Measurements from ENCODE around the gene S100A8. TPM values are rescaled to one million over a fixed set of nuclear protein-coding genes. Genes with fewer than 3 reads are reported as not detected.

The S100A8 gene
- total and polyA plus RNA-seq, 2 donors (not counting 3 experiments of a cell fraction or from before 2014, with no cell fraction given) = not detected

DNA sequence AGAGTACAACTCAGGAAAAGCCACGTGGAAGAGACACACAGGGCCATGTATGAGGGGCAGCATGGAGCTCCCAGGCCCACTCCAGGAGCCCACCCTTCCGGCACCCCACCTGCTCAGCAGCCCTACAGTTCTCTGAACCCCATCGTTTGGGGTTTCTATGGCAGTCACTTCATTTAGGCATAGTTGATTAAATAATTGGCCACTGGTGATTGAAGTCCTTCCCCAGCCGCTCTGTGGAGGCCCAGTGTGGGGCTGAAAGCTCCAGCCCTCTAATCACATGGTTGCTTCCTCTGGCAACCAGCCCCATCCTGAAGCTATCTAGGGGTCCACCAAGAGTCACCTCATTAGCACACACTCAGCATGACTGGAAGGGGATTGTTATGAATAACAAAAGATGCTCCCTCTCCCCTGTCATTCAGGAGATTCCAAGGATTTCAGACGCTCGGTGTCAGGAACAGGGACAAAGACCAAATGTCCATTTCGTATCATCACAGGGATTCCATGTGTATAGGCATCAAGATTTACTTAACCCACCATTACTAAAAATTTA is 13.3 kb upstream of the S100A8 start:
- peaks cover 0 to 2% of the 10 kb centered on the region in 2 experiments for H3K27me3 ChIP-seq (ENCODE audit: control insufficient read depth in 2 of 2, insufficient read depth in 2 of 2, low read length in 2 of 2)
- TF ChIP-seq MYC (IDR thresholded peaks at IDR 0.05; ENCODE audit: low read depth, low read length) (no peak), EZH2 (IDR thresholded peaks at IDR 0.05; ENCODE audit: borderline replicate concordance, low read depth, low read length, severe bottlenecking) (no peak), JUN (IDR thresholded peaks at IDR 0.05; ENCODE audit: borderline replicate concordance, insufficient read depth, insufficient read length, low read depth) (no peak), POLR2A (IDR thresholded peaks at IDR 0.05; ENCODE audit: low read depth, low read length) (no peak), GATA2 (IDR thresholded peaks at IDR 0.05; ENCODE audit: insufficient read depth, insufficient read length, low read depth, low read length) (no peak), POLR2AphosphoS5 (IDR thresholded peaks at IDR 0.05; ENCODE audit: insufficient read depth, low read depth, low read length) (no peak), FOS (IDR thresholded peaks at IDR 0.05; ENCODE audit: borderline replicate concordance, insufficient read depth, low read length) (no peak)
- TF ChIP-seq, protein P1, sequence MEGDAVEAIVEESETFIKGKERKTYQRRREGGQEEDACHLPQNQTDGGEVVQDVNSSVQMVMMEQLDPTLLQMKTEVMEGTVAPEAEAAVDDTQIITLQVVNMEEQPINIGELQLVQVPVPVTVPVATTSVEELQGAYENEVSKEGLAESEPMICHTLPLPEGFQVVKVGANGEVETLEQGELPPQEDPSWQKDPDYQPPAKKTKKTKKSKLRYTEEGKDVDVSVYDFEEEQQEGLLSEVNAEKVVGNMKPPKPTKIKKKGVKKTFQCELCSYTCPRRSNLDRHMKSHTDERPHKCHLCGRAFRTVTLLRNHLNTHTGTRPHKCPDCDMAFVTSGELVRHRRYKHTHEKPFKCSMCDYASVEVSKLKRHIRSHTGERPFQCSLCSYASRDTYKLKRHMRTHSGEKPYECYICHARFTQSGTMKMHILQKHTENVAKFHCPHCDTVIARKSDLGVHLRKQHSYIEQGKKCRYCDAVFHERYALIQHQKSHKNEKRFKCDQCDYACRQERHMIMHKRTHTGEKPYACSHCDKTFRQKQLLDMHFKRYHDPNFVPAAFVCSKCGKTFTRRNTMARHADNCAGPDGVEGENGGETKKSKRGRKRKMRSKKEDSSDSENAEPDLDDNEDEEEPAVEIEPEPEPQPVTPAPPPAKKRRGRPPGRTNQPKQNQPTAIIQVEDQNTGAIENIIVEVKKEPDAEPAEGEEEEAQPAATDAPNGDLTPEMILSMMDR (IDR thresholded peaks at IDR 0.05; ENCODE audit: extremely low read depth in 1 of 2, insufficient read depth in 1 of 2, low read depth in 1 of 2, low read length in 2 of 2) = no peak
- TF ChIP-seq, protein P2, sequence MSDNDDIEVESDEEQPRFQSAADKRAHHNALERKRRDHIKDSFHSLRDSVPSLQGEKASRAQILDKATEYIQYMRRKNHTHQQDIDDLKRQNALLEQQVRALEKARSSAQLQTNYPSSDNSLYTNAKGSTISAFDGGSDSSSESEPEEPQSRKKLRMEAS (IDR thresholded peaks at IDR 0.05; ENCODE audit: insufficient read depth, insufficient read length) = no peak
- intact Hi-C loops (cut with micrococcal nuclease) = loop anchor here (2.0 kb wide), 1 partner anchor 51 kb away; no protein-coding TSS in a partner anchor
- H3K4me1 ChIP-seq (ENCODE audit: control insufficient read depth, extremely low read depth, insufficient read depth, low read length) = no peaks in the 10 kb centered on the region
- H4K20me1 ChIP-seq (replicated peaks; ENCODE audit: control insufficient read depth, extremely low read depth, insufficient read depth, low read length) = no peaks in the 10 kb centered on the region
- no TSS peak for BruUV-seq (replicated peaks)
- ChIA-PET CTCF (interaction anchor here (1.0 to 2.5 kb wide), 2 partner anchors 9 to 50 kb away, joined by 3 to 5 read pairs; no protein-coding TSS in a partner anchor), POLR2A (no interaction called here)
- DNase-seq (ENCODE audit: low read depth, low spot score) = no peak
- no peak overlapping the region for H3K27ac ChIP-seq (ENCODE audit: insufficient read depth, low read depth, low read length)
- H3K36me3 ChIP-seq (ENCODE audit: control insufficient read depth in 2 of 2, extremely low read depth in 1 of 2, insufficient read depth in 2 of 2, low read length in 2 of 2) = no peaks in the 10 kb centered on the region
- no peaks in the 10 kb centered on the region for H3K79me2 ChIP-seq (ENCODE audit: control insufficient read depth, insufficient read depth, low read length)
- H3K4me3 ChIP-seq (replicated peaks in 1 of 3; ENCODE audit: insufficient read depth in 1 of 3, low read depth in 1 of 3, low read length in 3 of 3) = no peak overlapping the region
- H3K9me1 ChIP-seq (replicated peaks; ENCODE audit: control insufficient read depth, extremely low read depth, insufficient read depth, low read length) = no peaks in the 10 kb centered on the region
- no peak overlapping the region for H3K9ac ChIP-seq (replicated peaks; ENCODE audit: extremely low read depth, insufficient read depth, low read length)
- dilution Hi-C loops (cut with MboI; ENCODE audit: extremely low pct_ligation_motif_present, low sequenced_read_pairs) = no loop called here
- H2AFZ ChIP-seq (ENCODE audit: low read depth, low read length) = no peak overlapping the region
- H3K4me2 ChIP-seq (ENCODE audit: insufficient read depth, low read length) = no peak overlapping the region
- no peak for FAIRE-seq
- H3K9me3 ChIP-seq (replicated peaks; ENCODE audit: control insufficient read depth, insufficient read depth, low read length) = no peaks in the 10 kb centered on the region

Measured in endothelial cell of umbilical vein (primary cell).